Astrocyte (in vitro differentiated cells and primary cell): Measurements from ENCODE around the gene ZNF689. TPM values are rescaled to one million over a fixed set of nuclear protein-coding genes. Genes with fewer than 3 reads are reported as not detected.

Source experiments
- DNase-seq: peaks from one replicate; pipeline ENCODE4 v3.0.0-alpha.2; 2010; ENCODE audit warnings: low read depth
- FAIRE-seq: peaks from 2 replicates; lab custom pipeline; 2011; peaks lifted over from hg19 to GRCh38; lab: Jason Lieb, UNC
- H2AFZ ChIP-seq: 2 replicates; pipeline ENCODE4 v1.6.0; 2012; ENCODE audit warnings: low read depth, low read length, inconsistent platforms
- H3K27ac ChIP-seq: 2 replicates; pipeline ENCODE4 v1.5.1; 2011; ENCODE audit warnings: low read depth, low read length, inconsistent platforms
- H3K27me3 ChIP-seq: 2 replicates; pipeline ENCODE4 v1.6.0; 2011; ENCODE audit warnings: low read length, inconsistent platforms; ENCODE audit not compliant: insufficient read depth
- H3K36me3 ChIP-seq: 2 replicates; pipeline ENCODE4 v1.5.1; 2011; ENCODE audit warnings: low read length, inconsistent platforms; ENCODE audit not compliant: insufficient read depth
- H3K4me1 ChIP-seq: 2 replicates; pipeline ENCODE4 v1.5.1; 2011; ENCODE audit warnings: low read length, inconsistent platforms; ENCODE audit not compliant: insufficient read depth
- H3K4me2 ChIP-seq: 2 replicates; pipeline ENCODE4 v1.6.0; 2012; ENCODE audit warnings: low read length, inconsistent platforms
- H3K4me3 ChIP-seq: 2 replicates; pipeline ENCODE4 v1.5.1; 2011; ENCODE audit warnings: low read depth, mild to moderate bottlenecking, low read length, inconsistent platforms; ENCODE audit not compliant: insufficient read depth
- H3K79me2 ChIP-seq: 2 replicates; pipeline ENCODE4 v1.6.0; 2012; ENCODE audit warnings: mild to moderate bottlenecking, low read length, inconsistent platforms; ENCODE audit not compliant: insufficient read depth
- H3K9ac ChIP-seq: 2 replicates; pipeline ENCODE4 v1.6.0; 2012; ENCODE audit warnings: mild to moderate bottlenecking, low read length, inconsistent platforms
- H3K9me3 ChIP-seq: 2 replicates; pipeline ENCODE4 v1.5.1; 2012; ENCODE audit warnings: low read depth, mild to moderate bottlenecking, low read length, inconsistent platforms; ENCODE audit not compliant: insufficient read depth
- H4K20me1 ChIP-seq: 2 replicates; pipeline ENCODE4 v1.6.0; 2012; ENCODE audit warnings: low read length, inconsistent platforms; ENCODE audit not compliant: insufficient read depth
- H3K27ac Mint-ChIP-seq: one replicate; pipeline ENCODE4 v1.8.0; 2021; ENCODE audit warnings: mild to moderate bottlenecking, mixed read lengths; ENCODE audit not compliant: unreplicated experiment
- H3K27me3 Mint-ChIP-seq: one replicate; pipeline ENCODE4 v1.8.0; 2021; ENCODE audit warnings: low read depth, mixed read lengths; ENCODE audit not compliant: unreplicated experiment
- H3K36me3 Mint-ChIP-seq: one replicate; pipeline ENCODE4 v1.8.0; 2021; ENCODE audit warnings: low read depth, mixed read lengths; ENCODE audit not compliant: unreplicated experiment
- H3K4me1 Mint-ChIP-seq: one replicate; pipeline ENCODE4 v1.8.0; 2021; ENCODE audit warnings: low read depth, mixed read lengths; ENCODE audit not compliant: unreplicated experiment
- H3K4me3 Mint-ChIP-seq: one replicate; pipeline ENCODE4 v1.8.0; 2021; ENCODE audit warnings: mild to moderate bottlenecking, moderate library complexity, mixed read lengths; ENCODE audit not compliant: unreplicated experiment
- H3K9me3 Mint-ChIP-seq: one replicate; pipeline ENCODE4 v1.8.0; 2021; ENCODE audit warnings: mild to moderate bottlenecking, mixed read lengths; ENCODE audit not compliant: unreplicated experiment
- EZH2 ChIP-seq: IDR thresholded peaks from 2 replicates; pipeline ENCODE4 v1.6.1; 2012; ENCODE audit warnings: mild to moderate bottlenecking, low read length, inconsistent platforms; ENCODE audit not compliant: insufficient read depth
- total RNA-seq: library from RNA; stranded (reverse); gene quantifications from 2 replicates; pipeline ENCODE4 v1.2.1, GENCODE V29; 2021
- TF ChIP-seq, protein P1 (sequence below): IDR thresholded peaks from 2 replicates; pipeline ENCODE4 v1.5.1; 2011; ENCODE audit warnings: low read depth, mild to moderate bottlenecking, inconsistent platforms, low read length, moderate library complexity; ENCODE audit not compliant: insufficient read depth

Gene ZNF689
- total RNA-seq, 1 donor from 2014 or later = 7.5 TPM

DNA sequence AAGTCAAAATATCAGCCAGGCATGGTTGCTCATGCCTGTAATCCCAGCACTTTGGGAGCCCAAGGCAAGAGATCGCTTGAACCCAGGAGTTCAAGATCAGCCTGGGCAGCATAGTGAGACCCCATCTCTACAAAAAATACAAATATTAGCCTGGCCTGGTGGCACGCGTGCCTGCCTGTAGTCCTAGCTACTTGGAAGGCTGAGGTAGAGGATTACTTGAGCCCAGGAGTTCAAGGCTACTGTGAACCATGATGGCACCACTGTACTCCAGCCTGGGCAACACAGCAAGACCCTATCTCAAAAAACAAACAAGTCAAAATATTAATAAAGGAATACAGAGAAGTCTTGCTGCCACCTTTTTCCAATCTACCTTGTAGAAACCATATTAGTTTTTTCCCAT lies 4.2 kb downstream of the ZNF689 start:
- no peak overlapping the region for H3K4me3 ChIP-seq
- peaks cover 9% of the 10 kb centered on the region for H3K36me3 Mint-ChIP-seq

DNA sequence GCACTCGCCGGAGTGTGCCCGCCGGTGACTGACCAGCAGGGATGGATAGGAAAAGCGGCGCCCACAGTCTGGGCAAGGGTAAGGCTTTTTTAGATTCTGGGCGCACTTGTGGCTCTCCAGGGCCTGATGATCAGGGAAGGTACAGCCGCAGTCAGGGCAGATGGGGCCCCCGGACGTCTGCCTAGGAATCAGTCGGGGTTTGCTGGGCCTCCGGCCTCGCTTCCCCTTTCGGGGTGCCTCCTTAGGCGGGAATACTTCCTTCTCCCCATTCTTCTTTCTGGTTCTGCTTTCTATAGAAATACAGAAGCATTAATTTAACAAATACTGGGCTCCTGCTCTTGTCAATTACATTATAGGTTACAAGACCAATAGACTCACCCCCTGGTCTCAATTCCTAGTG lies 5.0 kb downstream of the ZNF689 start:
- Histone ChIP-seq H3K27ac (no peak overlapping the region), H3K79me2 (peaks cover 16% of the 10 kb centered on the region), H3K4me3 (no peak overlapping the region), H3K9ac (no peak overlapping the region), H3K9me3 (no peaks in the 10 kb centered on the region), H3K4me2 (no peak overlapping the region), H2AFZ (no peak overlapping the region), H3K36me3 (peaks cover 7% of the 10 kb centered on the region), H3K27me3 (no peaks in the 10 kb centered on the region), H3K4me1 (peaks cover 6% of the 10 kb centered on the region), H4K20me1 (no peaks in the 10 kb centered on the region)
- no peaks in the 10 kb centered on the region for H3K27me3 Mint-ChIP-seq
- peaks cover 3% of the 10 kb centered on the region for H3K9me3 Mint-ChIP-seq
- no peak for DNase-seq
- peaks cover 10% of the 10 kb centered on the region for H3K36me3 Mint-ChIP-seq
- H3K4me3 Mint-ChIP-seq = no peak overlapping the region
- FAIRE-seq = no peak
- no peak for TF ChIP-seq EZH2
- TF ChIP-seq, protein P1, sequence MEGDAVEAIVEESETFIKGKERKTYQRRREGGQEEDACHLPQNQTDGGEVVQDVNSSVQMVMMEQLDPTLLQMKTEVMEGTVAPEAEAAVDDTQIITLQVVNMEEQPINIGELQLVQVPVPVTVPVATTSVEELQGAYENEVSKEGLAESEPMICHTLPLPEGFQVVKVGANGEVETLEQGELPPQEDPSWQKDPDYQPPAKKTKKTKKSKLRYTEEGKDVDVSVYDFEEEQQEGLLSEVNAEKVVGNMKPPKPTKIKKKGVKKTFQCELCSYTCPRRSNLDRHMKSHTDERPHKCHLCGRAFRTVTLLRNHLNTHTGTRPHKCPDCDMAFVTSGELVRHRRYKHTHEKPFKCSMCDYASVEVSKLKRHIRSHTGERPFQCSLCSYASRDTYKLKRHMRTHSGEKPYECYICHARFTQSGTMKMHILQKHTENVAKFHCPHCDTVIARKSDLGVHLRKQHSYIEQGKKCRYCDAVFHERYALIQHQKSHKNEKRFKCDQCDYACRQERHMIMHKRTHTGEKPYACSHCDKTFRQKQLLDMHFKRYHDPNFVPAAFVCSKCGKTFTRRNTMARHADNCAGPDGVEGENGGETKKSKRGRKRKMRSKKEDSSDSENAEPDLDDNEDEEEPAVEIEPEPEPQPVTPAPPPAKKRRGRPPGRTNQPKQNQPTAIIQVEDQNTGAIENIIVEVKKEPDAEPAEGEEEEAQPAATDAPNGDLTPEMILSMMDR = no peak
- H3K27ac Mint-ChIP-seq = no peak overlapping the region
- peaks cover 11% of the 10 kb centered on the region for H3K4me1 Mint-ChIP-seq

More for the DNA sequence above, 4.2 kb downstream of the ZNF689 start:
- no peak overlapping the region for H3K9ac ChIP-seq
- TF ChIP-seq EZH2 = no peak
- TF ChIP-seq, protein P1 = no peak
- Mint-ChIP-seq H3K4me1 (peaks cover 11% of the 10 kb centered on the region), H3K27me3 (no peaks in the 10 kb centered on the region), H3K4me3 (no peak overlapping the region), H3K9me3 (no peaks in the 10 kb centered on the region), H3K27ac (no peak overlapping the region)
- peaks cover 7% of the 10 kb centered on the region for H3K36me3 ChIP-seq
- H4K20me1 ChIP-seq = no peaks in the 10 kb centered on the region
- H3K27me3 ChIP-seq = no peaks in the 10 kb centered on the region
- H3K27ac ChIP-seq = no peak overlapping the region
- no peak overlapping the region for H2AFZ ChIP-seq
- H3K4me1 ChIP-seq = peaks cover 8% of the 10 kb centered on the region
- FAIRE-seq = no peak
- H3K79me2 ChIP-seq = peaks cover 16% of the 10 kb centered on the region
- no peak for DNase-seq
- H3K9me3 ChIP-seq = no peaks in the 10 kb centered on the region
- no peak overlapping the region for H3K4me2 ChIP-seq

DNA sequence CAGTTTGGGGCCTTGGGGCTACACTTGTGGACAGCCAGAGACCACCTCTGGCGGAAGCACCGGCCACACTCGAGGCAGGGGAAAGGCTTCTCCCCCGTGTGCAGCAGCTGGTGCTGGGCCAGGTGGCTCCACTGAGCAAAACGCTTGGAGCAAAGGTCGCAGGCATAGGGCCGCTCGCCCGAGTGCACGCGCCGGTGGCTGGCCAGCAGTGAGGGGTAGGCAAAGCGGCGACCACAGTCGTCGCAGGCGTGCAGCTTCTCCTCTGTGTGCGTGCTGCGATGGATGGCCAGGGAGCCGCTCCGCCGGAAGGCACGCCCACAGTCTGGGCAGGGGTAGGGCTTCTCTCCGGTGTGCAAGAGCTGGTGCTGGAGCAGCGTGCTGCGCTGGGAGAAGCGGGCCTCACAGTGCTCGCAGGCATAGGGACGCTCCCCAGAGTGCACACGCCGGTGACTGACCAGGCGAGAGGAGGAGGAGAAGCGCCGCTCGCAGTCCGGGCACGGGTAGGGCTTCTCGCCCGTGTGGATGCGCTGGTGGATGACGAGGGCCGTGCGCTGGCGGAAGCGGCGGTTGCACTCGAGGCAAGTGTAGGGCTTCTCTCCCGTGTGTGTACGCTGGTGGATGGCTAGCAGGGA lies 5.8 kb downstream of the ZNF689 start:
- DNase-seq (no peak), FAIRE-seq (no peak)
- peaks cover 11% of the 10 kb centered on the region for H3K36me3 Mint-ChIP-seq
- H3K4me1 Mint-ChIP-seq = peaks cover 11% of the 10 kb centered on the region
- Histone ChIP-seq H3K9me3 (no peaks in the 10 kb centered on the region), H4K20me1 (no peaks in the 10 kb centered on the region), H3K4me3 (no peak overlapping the region), H2AFZ (no peak overlapping the region), H3K4me1 (peaks cover 6% of the 10 kb centered on the region), H3K9ac (no peak overlapping the region), H3K27me3 (no peaks in the 10 kb centered on the region), H3K79me2 (peaks cover 10% of the 10 kb centered on the region), H3K27ac (no peak overlapping the region), H3K4me2 (no peak overlapping the region), H3K36me3 (peaks cover 7% of the 10 kb centered on the region)
- no peak overlapping the region for H3K27ac Mint-ChIP-seq
- no peaks in the 10 kb centered on the region for H3K27me3 Mint-ChIP-seq
- TF ChIP-seq EZH2 = no peak
- TF ChIP-seq, protein P1 = no peak
- H3K4me3 Mint-ChIP-seq = no peak overlapping the region
- H3K9me3 Mint-ChIP-seq = peaks cover 3% of the 10 kb centered on the region
